Measurements from ENCODE around the gene DHX36.

Gene DHX36

DNA sequence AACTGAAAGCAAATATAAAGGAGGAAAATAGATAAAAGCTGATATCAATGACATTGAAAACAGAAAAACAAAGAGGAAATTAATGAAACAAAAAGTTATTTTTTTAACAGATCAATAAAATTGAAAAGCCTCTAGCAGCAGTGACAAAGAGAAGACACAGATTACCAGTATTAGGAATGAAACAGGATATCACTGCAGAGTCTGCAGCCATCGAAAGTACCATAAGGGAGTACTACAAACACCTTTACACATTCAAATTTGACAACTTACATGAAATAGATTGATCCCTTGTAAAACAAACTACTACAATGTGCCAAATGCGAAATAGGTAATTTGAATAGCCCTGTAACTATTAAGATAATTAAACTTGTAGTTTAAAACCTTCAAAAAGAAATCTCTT, 24.9 kb upstream of the DHX36 start:
- H3K27me3 ChIP-seq (replicated peaks): no peaks in the 10 kb centered on the region
- in situ Hi-C loops (cut with HindIII; ENCODE audit: low pct_ligation_motif_present, low sequenced_read_pairs): no loop called here
- DNase-seq: no peak
- H3K4me3 ChIP-seq (ENCODE audit: low read depth, low read length): no peak overlapping the region
- TF ChIP-seq, protein P1, sequence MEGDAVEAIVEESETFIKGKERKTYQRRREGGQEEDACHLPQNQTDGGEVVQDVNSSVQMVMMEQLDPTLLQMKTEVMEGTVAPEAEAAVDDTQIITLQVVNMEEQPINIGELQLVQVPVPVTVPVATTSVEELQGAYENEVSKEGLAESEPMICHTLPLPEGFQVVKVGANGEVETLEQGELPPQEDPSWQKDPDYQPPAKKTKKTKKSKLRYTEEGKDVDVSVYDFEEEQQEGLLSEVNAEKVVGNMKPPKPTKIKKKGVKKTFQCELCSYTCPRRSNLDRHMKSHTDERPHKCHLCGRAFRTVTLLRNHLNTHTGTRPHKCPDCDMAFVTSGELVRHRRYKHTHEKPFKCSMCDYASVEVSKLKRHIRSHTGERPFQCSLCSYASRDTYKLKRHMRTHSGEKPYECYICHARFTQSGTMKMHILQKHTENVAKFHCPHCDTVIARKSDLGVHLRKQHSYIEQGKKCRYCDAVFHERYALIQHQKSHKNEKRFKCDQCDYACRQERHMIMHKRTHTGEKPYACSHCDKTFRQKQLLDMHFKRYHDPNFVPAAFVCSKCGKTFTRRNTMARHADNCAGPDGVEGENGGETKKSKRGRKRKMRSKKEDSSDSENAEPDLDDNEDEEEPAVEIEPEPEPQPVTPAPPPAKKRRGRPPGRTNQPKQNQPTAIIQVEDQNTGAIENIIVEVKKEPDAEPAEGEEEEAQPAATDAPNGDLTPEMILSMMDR (IDR thresholded peaks at IDR 0.05; ENCODE audit: low read depth, low read length, missing control alignments): no peak
- no peak overlapping the region for H3K27ac ChIP-seq
- H3K36me3 ChIP-seq (replicated peaks): no peaks in the 10 kb centered on the region

DNA sequence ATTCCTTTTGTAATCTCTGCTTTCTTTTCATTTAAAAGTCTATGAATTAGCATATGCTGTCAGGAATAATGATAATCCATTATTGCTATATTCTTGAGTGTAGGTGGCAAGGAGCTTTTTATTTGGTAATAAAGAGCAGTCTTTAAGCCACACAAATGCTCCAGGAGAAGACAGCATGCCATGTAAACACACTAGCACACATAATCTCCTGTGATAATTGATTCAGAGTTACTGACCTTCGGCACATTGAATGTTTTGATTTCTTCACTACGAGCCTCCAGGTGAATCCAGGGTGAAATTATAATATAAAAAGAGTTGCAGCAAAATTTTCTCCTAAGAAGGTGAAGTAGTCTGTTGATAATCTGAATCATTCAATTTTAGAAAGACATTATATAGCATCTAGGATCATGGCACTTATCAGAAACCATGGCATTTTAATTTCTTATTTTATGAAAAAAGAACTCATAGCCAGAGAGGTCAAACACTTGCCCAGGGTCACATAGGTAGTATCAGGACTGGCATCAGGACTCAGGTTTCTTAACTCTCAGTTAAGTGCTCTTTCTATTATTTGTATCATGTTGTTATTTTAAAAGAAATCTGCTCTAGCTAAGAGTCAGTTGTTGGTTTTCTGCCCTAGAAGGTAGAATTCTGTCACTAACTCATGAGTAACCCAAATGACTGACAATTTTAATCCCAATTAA, 21.3 kb upstream of the DHX36 start:
- no peaks in the 10 kb centered on the region for H3K27me3 ChIP-seq (replicated peaks)
- H3K4me3 ChIP-seq (ENCODE audit: low read depth, low read length): no peak overlapping the region
- H3K27ac ChIP-seq: no peak overlapping the region
- no peak for DNase-seq
- in situ Hi-C loops (cut with HindIII; ENCODE audit: low pct_ligation_motif_present, low sequenced_read_pairs): no loop called here
- H3K36me3 ChIP-seq (replicated peaks): no peaks in the 10 kb centered on the region
- TF ChIP-seq, protein P1 (IDR thresholded peaks at IDR 0.05; ENCODE audit: low read depth, low read length, missing control alignments): no peak

DNA sequence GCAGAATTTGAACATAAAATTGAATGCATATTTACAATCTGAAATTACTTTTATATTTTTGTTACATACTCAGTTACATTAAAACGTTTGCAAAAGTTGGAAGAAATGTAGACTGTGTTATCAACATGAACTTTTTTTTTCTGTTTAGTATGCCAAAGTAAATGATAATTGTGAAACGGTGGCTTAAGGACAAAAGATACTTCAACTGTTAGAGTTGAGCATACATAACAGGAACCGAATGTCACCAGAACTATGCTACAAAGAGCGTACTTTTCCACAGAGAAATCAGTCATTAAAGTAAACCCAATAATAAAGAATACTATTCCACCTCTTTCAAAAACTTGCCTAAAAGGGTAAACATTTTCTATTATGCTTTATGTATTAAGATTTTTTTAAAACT, 14.3 kb upstream of the DHX36 start:
- Histone ChIP-seq H3K4me3 (ENCODE audit: low read depth, low read length) (no peak overlapping the region), H3K36me3 (replicated peaks) (no peaks in the 10 kb centered on the region), H3K27ac (no peak overlapping the region), H3K27me3 (replicated peaks) (no peaks in the 10 kb centered on the region)
- in situ Hi-C loops (cut with HindIII; ENCODE audit: low pct_ligation_motif_present, low sequenced_read_pairs): no loop called here
- TF ChIP-seq, protein P1 (IDR thresholded peaks at IDR 0.05; ENCODE audit: low read depth, low read length, missing control alignments): no peak
- no peak for DNase-seq

DNA sequence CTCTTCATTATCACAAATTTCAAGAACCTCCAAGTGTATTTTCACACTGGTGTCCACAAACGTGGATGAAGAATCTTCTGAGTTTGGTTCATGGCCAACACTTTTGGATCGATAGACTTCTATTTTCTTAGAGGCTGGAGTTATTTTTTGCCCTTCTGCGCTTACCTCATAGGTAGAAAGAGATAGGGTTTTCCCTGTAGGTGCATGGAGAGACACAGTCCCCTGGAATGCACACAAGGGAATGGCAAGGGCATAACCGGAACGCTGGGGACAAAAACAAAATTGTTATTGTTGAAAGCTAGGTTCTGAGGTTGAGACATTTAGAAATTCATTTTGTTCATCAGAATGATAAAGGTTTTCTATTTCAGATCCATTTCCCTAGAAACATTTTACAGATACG, 13.7 kb upstream of the DHX36 start:
- H3K4me3 ChIP-seq (ENCODE audit: low read depth, low read length): no peak overlapping the region
- TF ChIP-seq, protein P1 (IDR thresholded peaks at IDR 0.05; ENCODE audit: low read depth, low read length, missing control alignments): no peak
- in situ Hi-C loops (cut with HindIII; ENCODE audit: low pct_ligation_motif_present, low sequenced_read_pairs): no loop called here
- H3K27me3 ChIP-seq (replicated peaks): no peaks in the 10 kb centered on the region
- no peak for DNase-seq
- H3K36me3 ChIP-seq (replicated peaks): no peaks in the 10 kb centered on the region
- H3K27ac ChIP-seq: no peak overlapping the region

DNA sequence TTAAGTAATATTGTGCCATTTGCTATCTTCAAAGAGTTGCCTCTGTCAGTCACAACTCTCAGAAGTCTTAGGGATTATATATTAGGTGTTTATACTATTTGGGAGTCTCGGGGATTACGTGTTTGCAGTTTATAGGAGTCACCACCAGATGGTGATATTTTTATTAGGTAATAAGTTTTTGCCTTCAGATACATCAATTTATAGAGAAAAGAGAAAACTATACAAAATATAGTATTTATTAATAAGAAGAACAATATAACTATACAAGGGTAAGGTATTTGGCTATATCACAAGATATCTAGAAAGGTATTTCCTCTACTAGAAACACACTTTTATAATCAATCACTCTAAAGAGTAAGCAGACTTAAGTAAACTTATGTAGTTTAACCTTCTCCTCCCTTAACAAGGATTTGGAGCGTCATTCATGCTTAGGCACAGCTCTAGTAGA, 10.7 kb upstream of the DHX36 start:
- H3K4me3 ChIP-seq (ENCODE audit: low read depth, low read length): no peak overlapping the region
- H3K27ac ChIP-seq: no peak overlapping the region
- no peaks in the 10 kb centered on the region for H3K36me3 ChIP-seq (replicated peaks)
- peak; percentile 40 for DNase-seq
- no peaks in the 10 kb centered on the region for H3K27me3 ChIP-seq (replicated peaks)
- in situ Hi-C loops (cut with HindIII; ENCODE audit: low pct_ligation_motif_present, low sequenced_read_pairs): no loop called here
- TF ChIP-seq, protein P1 (IDR thresholded peaks at IDR 0.05; ENCODE audit: low read depth, low read length, missing control alignments): peak; percentile 47

DNA sequence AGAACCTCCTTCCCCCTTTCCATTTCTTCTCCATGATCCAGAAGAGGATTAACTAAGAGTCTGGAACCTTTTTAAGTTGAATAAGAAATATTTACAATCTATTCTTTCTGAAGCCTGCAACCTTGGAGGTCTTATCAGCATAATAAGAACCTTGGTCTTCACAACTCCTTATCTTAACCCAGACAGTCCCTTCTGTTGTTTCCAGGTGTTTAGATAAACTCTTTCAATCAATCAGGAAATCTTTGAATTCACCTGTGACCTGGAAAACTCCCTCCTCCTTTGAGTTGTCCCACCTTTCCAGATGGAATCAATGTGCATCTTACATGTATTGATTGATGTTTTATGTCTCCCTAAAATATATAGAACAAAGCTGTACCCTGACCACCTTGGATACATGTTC, 3.6 kb upstream of the DHX36 start:
- in situ Hi-C loops (cut with HindIII; ENCODE audit: low pct_ligation_motif_present, low sequenced_read_pairs): no loop called here
- TF ChIP-seq, protein P1 (IDR thresholded peaks at IDR 0.05; ENCODE audit: low read depth, low read length, missing control alignments): no peak
- Histone ChIP-seq H3K4me3 (ENCODE audit: low read depth, low read length) (no peak overlapping the region), H3K27me3 (replicated peaks) (no peaks in the 10 kb centered on the region), H3K27ac (no peak overlapping the region), H3K36me3 (replicated peaks) (no peaks in the 10 kb centered on the region)
- no peak for DNase-seq
